K562 (cell line): ENCODE results near the gene FERMT3. TPM values are rescaled to one million over a fixed set of nuclear protein-coding genes. Genes with fewer than 3 reads are reported as not detected.
A peak's percentile ranks its signal among the peaks of the same experiment; 100 is the strongest.

ENCODE experiments used
- BDP1 ChIP-seq: IDR thresholded peaks from 3 replicates; pipeline ENCODE4 v1.6.1; 2011; ENCODE audit not compliant: insufficient read length, insufficient read depth
- ETV5 ChIP-seq: sonication (generic); formaldehyde crosslinking; IDR thresholded peaks from 2 replicates; pipeline ENCODE4 v1.4.0; 2020; ENCODE audit warnings: low read depth, mild to moderate bottlenecking, missing genetic modification reagents
- JUND ChIP-seq, 2 experiments: IDR thresholded peaks; 2 replicates in 1 of 2; 3 replicates in 1 of 2; pipeline ENCODE4 v1.6.1; 2011; ENCODE audit warnings: borderline replicate concordance in 2 of 2, low read depth in 2 of 2, low read length in 2 of 2, improper control_type of control experiment in 1 of 2, missing biosample characterization in 1 of 2, missing genetic modification characterization in 1 of 2, missing genetic modification reagents in 1 of 2
- KAT8 ChIP-seq: fragments of 450-650 bp; IDR thresholded peaks from 2 replicates; pipeline ENCODE4 v1.6.1; 2016; ENCODE audit warnings: low read depth, mild to moderate bottlenecking
- LCOR ChIP-seq: sonication (generic); formaldehyde crosslinking; IDR thresholded peaks from 2 replicates; pipeline ENCODE4 v1.8.0; 2022; ENCODE audit warnings: mild to moderate bottlenecking, missing genetic modification reagents
- POLR2A ChIP-seq: fragments of 450-650 bp; conservative IDR thresholded peaks from 2 replicates; pipeline ENCODE4 v1.6.1; 2016
- TAF15 ChIP-seq: fragments of 200-400 bp; formaldehyde crosslinking; IDR thresholded peaks from 2 replicates; pipeline ENCODE4 v1.6.1; 2017; ENCODE audit warnings: mild to moderate bottlenecking, low read depth, low read length, moderate library complexity
- XRCC5 ChIP-seq: fragments of 200-400 bp; formaldehyde crosslinking; IDR thresholded peaks from 2 replicates; pipeline ENCODE4 v1.6.1; 2017; ENCODE audit warnings: low read depth, mild to moderate bottlenecking, low read length
- polyA plus RNA-seq, 8 experiments: library from polyadenylated mRNA; depleted of rRNA in 4 of 8; stranded (reverse) in 5 of 8; unstranded in 3 of 8; fragments of >200 nt; fragmentation: Nextera tagmentation in 2 of 8; fragmentation: Illumina TruSeq in 1 of 8; extraction: Ambion mirVana in 2 of 8; extraction: Trizol in 1 of 8; gene quantifications; 2 replicates each; pipeline versions ENCODE4 v1.2.1 to v1.2.3, GENCODE V29; 2011 to 2014; ENCODE audit warnings: inconsistent platforms in 1 of 8, missing spikeins in 1 of 8
- total RNA-seq, 7 experiments: library from RNA; depleted of rRNA in 6 of 7; stranded (reverse); fragments of >200 nt in 6 of 7; fragmentation: Illumina TruSeq in 2 of 7; extraction: Trizol in 2 of 7; gene quantifications; 2 replicates each; pipeline versions ENCODE4 v1.2.1 to v1.2.3, GENCODE V29; 2011 to 2021; ENCODE audit warnings: low replicate concordance in 1 of 7
- TF ChIP-seq, protein P1 (sequence below): fragments of 450-650 bp; IDR thresholded peaks from 2 replicates; pipeline ENCODE4 v1.6.1; 2016; ENCODE audit warnings: mild to moderate bottlenecking, moderate library complexity

The FERMT3 gene
- total and polyA plus RNA-seq, 9 of the 15 experiments (the other 6 are each of a cell fraction or from before 2014, with no cell fraction given) = 3.2 to 275 (median 79.7) TPM

GRCh38 chr11:64219354-64219684, 12.8 kb downstream of the FERMT3 start (continued):
- TF ChIP-seq, protein P1, sequence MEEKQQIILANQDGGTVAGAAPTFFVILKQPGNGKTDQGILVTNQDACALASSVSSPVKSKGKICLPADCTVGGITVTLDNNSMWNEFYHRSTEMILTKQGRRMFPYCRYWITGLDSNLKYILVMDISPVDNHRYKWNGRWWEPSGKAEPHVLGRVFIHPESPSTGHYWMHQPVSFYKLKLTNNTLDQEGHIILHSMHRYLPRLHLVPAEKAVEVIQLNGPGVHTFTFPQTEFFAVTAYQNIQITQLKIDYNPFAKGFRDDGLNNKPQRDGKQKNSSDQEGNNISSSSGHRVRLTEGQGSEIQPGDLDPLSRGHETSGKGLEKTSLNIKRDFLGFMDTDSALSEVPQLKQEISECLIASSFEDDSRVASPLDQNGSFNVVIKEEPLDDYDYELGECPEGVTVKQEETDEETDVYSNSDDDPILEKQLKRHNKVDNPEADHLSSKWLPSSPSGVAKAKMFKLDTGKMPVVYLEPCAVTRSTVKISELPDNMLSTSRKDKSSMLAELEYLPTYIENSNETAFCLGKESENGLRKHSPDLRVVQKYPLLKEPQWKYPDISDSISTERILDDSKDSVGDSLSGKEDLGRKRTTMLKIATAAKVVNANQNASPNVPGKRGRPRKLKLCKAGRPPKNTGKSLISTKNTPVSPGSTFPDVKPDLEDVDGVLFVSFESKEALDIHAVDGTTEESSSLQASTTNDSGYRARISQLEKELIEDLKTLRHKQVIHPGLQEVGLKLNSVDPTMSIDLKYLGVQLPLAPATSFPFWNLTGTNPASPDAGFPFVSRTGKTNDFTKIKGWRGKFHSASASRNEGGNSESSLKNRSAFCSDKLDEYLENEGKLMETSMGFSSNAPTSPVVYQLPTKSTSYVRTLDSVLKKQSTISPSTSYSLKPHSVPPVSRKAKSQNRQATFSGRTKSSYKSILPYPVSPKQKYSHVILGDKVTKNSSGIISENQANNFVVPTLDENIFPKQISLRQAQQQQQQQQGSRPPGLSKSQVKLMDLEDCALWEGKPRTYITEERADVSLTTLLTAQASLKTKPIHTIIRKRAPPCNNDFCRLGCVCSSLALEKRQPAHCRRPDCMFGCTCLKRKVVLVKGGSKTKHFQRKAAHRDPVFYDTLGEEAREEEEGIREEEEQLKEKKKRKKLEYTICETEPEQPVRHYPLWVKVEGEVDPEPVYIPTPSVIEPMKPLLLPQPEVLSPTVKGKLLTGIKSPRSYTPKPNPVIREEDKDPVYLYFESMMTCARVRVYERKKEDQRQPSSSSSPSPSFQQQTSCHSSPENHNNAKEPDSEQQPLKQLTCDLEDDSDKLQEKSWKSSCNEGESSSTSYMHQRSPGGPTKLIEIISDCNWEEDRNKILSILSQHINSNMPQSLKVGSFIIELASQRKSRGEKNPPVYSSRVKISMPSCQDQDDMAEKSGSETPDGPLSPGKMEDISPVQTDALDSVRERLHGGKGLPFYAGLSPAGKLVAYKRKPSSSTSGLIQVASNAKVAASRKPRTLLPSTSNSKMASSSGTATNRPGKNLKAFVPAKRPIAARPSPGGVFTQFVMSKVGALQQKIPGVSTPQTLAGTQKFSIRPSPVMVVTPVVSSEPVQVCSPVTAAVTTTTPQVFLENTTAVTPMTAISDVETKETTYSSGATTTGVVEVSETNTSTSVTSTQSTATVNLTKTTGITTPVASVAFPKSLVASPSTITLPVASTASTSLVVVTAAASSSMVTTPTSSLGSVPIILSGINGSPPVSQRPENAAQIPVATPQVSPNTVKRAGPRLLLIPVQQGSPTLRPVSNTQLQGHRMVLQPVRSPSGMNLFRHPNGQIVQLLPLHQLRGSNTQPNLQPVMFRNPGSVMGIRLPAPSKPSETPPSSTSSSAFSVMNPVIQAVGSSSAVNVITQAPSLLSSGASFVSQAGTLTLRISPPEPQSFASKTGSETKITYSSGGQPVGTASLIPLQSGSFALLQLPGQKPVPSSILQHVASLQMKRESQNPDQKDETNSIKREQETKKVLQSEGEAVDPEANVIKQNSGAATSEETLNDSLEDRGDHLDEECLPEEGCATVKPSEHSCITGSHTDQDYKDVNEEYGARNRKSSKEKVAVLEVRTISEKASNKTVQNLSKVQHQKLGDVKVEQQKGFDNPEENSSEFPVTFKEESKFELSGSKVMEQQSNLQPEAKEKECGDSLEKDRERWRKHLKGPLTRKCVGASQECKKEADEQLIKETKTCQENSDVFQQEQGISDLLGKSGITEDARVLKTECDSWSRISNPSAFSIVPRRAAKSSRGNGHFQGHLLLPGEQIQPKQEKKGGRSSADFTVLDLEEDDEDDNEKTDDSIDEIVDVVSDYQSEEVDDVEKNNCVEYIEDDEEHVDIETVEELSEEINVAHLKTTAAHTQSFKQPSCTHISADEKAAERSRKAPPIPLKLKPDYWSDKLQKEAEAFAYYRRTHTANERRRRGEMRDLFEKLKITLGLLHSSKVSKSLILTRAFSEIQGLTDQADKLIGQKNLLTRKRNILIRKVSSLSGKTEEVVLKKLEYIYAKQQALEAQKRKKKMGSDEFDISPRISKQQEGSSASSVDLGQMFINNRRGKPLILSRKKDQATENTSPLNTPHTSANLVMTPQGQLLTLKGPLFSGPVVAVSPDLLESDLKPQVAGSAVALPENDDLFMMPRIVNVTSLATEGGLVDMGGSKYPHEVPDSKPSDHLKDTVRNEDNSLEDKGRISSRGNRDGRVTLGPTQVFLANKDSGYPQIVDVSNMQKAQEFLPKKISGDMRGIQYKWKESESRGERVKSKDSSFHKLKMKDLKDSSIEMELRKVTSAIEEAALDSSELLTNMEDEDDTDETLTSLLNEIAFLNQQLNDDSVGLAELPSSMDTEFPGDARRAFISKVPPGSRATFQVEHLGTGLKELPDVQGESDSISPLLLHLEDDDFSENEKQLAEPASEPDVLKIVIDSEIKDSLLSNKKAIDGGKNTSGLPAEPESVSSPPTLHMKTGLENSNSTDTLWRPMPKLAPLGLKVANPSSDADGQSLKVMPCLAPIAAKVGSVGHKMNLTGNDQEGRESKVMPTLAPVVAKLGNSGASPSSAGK = no peak
- TF ChIP-seq KAT8 (no peak), TAF15 (no peak), JUND (IDR thresholded peaks at IDR 0.05; ENCODE audit: borderline replicate concordance, low read depth, low read length) (no peak), JUND (tag; IDR thresholded peaks at IDR 0.05; ENCODE audit: borderline replicate concordance, low read depth, low read length) (no peak), ETV5 (CRISPR knock-in tag) (no peak), LCOR (CRISPR knock-in tag) (no peak), BDP1 (no peak), XRCC5 (no peak), POLR2A (0 out of 2 replicates have a peak, but pooled peaks have one; percentile 32)
